Activated CD4-positive, alpha-beta memory T cell treated with anti-CD3 and anti-CD28 coated beads for 36 hours (primary cell): Measurements from ENCODE around the gene ATXN10. TPM values are rescaled to one million over a fixed set of nuclear protein-coding genes. Genes with fewer than 3 reads are reported as not detected.
A peak's percentile ranks its signal among the peaks of the same experiment; 100 is the strongest.
"Not testable (repeated sequence)": the region's sequence is repeated elsewhere in the genome, so short reads cannot be mapped to it uniquely, and the experiment has no call there.

Experiments used
- CTCF ChIA-PET: fragments of 350-600 bp; sonication (Branson Sonifier 250); formaldehyde crosslinking; loops from one replicate; lab custom pipeline; 2021; ENCODE audit warnings: antibody characterized with exemption, inconsistent platforms; lab: Charles Lee
- POLR2A ChIA-PET: fragments of 350-600 bp; sonication (Branson Sonifier 250); formaldehyde crosslinking; loops from one replicate; lab custom pipeline; 2021; ENCODE audit warnings: antibody characterized with exemption; lab: Charles Lee
- DNase-seq: peaks from one replicate; pipeline ENCODE4 v3.0.0-alpha.2; 2020
- H3K27ac Mint-ChIP-seq: one replicate; pipeline ENCODE4 v1.8.0; 2021; ENCODE audit warnings: mixed read lengths
- H3K27me3 Mint-ChIP-seq: one replicate; pipeline ENCODE4 v1.8.0; 2021; ENCODE audit warnings: mixed read lengths
- H3K36me3 Mint-ChIP-seq: one replicate; pipeline ENCODE4 v1.8.0; 2021; ENCODE audit warnings: mixed read lengths
- H3K4me1 Mint-ChIP-seq: one replicate; pipeline ENCODE4 v1.8.0; 2021; ENCODE audit warnings: low read depth, mixed read lengths
- H3K4me3 Mint-ChIP-seq: one replicate; pipeline ENCODE4 v1.8.0; 2021; ENCODE audit warnings: mild to moderate bottlenecking, mixed read lengths
- H3K9me3 Mint-ChIP-seq: one replicate; pipeline ENCODE4 v1.8.0; 2021; ENCODE audit warnings: mixed read lengths
- intact Hi-C: fragments of 100-400 bp; cut with micrococcal nuclease; formaldehyde crosslinking; loops from one replicate; pipeline ENCODE4 v1.15.1; 2023
- total RNA-seq, 2 experiments: library from RNA; stranded (reverse); gene quantifications; one replicate each; pipeline ENCODE4 v1.2.3, GENCODE V29; 2021

Gene ATXN10
- total RNA-seq, 2 experiments from 2014 or later, result 88.6 to 89.9 TPM

DNA sequence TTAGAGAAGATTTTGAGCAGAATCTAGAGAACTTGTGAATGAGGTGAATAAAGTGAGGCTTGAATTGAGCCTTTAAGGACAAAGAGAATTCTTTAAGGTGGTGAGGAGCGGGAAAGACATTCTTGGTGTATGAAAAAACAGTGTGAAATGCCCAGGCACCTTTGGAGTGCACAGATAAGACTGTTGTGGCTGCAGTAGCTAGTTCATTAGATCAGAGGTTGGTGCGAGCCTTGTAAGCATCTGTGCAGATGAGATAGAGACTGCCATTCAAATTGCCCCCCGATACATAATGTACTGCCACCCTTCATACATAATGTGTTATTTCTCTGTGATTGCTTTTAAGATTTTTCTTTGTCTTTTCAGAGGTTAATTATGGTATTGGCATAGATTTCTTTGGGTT is 31.3 kb downstream of the ATXN10 start:
- no peak for DNase-seq
- H3K27me3 Mint-ChIP-seq, result no peaks in the 10 kb centered on the region
- no peaks in the 10 kb centered on the region for H3K9me3 Mint-ChIP-seq
- H3K4me3 Mint-ChIP-seq, result no peak overlapping the region
- H3K36me3 Mint-ChIP-seq, result peaks cover 54% of the 10 kb centered on the region
- ChIA-PET POLR2A (no interaction called here), CTCF (no interaction called here)
- H3K4me1 Mint-ChIP-seq, result peaks cover 10% of the 10 kb centered on the region
- intact Hi-C loops, result no loop called here
- H3K27ac Mint-ChIP-seq, result no peak overlapping the region

DNA sequence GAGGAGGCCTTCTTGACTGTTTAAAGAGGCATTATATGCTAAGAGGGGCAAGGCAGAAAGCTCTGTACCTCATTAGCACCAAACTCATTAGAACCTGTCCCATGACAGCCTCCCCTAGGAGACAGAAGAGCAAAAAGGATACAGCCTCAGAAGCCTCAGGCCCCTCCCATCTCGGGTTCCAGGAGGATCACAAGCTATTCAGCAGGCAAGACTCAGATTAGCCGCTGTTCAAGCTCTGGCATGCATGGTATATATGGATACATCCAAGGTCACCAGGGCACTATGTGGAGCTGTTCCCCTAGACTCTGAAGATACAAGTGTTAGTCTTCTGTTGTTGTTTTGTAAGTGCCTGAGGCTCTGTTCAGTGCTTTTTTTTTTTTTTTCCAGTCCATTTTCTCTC is 32.1 kb downstream of the ATXN10 start:
- no peaks in the 10 kb centered on the region for H3K27me3 Mint-ChIP-seq
- H3K4me1 Mint-ChIP-seq, result peaks cover 12% of the 10 kb centered on the region
- intact Hi-C loops, result no loop called here
- H3K4me3 Mint-ChIP-seq, result no peak overlapping the region
- no peak for DNase-seq
- peaks cover 54% of the 10 kb centered on the region for H3K36me3 Mint-ChIP-seq
- H3K9me3 Mint-ChIP-seq, result no peaks in the 10 kb centered on the region
- H3K27ac Mint-ChIP-seq, result no peak overlapping the region
- ChIA-PET POLR2A (no interaction called here), CTCF (no interaction called here)

DNA sequence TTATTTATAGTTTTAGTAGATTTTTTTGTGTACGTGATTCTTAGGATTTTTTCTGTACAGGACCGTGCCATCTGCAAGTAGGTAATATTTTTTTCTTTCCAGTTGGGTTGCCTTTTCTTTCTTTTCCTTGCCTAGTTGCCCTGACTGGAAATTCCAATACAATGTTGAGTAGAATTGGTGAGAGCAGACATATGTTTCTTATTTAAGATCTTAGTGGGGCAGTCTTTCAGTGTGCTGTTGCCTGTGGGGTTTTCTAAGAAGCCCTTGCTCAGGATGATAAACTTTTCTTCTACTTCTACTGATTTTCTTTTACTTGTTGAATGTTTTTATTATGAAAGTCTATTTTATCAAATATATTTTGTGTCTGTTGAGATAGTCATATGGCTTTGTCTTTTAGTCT is 33.0 kb downstream of the ATXN10 start:
- no peak for DNase-seq
- Mint-ChIP-seq H3K36me3 (peaks cover 58% of the 10 kb centered on the region), H3K27ac (no peak overlapping the region), H3K4me3 (no peak overlapping the region), H3K4me1 (peaks cover 21% of the 10 kb centered on the region), H3K9me3 (no peaks in the 10 kb centered on the region), H3K27me3 (no peaks in the 10 kb centered on the region)
- intact Hi-C loops, result no loop called here
- CTCF ChIA-PET, result no interaction called here
- POLR2A ChIA-PET, result no interaction called here

DNA sequence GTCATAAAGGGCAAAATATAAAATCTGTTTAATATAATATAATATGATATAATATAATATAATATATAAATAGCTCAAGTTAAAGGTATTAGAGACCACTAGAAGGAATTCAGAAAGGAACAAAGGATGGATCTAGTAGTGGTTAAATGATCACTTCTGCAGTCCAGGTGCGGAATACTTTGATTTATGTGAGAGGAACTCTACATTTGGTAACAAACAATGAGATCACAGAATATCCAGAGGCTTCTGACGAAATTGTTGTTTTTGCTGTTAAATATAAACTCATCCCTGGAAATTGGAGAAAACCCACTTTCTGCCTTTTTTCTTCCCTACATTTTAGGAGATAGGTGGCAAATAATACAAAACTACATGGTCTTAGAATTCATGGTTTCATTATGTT is 36.0 kb downstream of the ATXN10 start:
- H3K9me3 Mint-ChIP-seq, result no peaks in the 10 kb centered on the region
- no peak for DNase-seq
- H3K4me3 Mint-ChIP-seq, result no peak overlapping the region
- CTCF ChIA-PET, result no interaction called here
- intact Hi-C loops, result no loop called here
- H3K36me3 Mint-ChIP-seq, result peaks cover 49% of the 10 kb centered on the region
- no peaks in the 10 kb centered on the region for H3K27me3 Mint-ChIP-seq
- no peak overlapping the region for H3K27ac Mint-ChIP-seq
- POLR2A ChIA-PET, result no interaction called here
- H3K4me1 Mint-ChIP-seq, result peaks cover 23% of the 10 kb centered on the region

DNA sequence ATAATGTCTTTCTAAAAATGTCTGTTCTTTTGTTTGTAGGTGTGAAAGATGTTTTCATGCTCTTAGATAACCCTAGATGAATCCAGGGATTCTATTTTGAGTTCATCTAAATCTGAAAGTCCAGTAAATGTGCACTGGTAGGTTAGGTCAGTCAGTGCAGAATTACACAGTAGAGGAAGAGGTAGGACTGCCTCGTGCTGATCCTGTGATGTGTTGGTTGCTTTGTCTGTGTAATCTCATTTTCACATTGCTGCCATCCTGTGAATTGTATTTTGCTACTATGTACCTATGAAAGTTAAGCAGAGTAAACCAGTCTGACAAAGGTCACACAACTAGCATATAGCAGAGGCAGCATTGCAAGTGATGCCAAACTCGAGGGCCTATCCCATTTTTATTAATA is 36.5 kb downstream of the ATXN10 start:
- peaks cover 46% of the 10 kb centered on the region for H3K36me3 Mint-ChIP-seq
- H3K4me1 Mint-ChIP-seq, result peaks cover 23% of the 10 kb centered on the region
- ChIA-PET POLR2A (no interaction called here), CTCF (no interaction called here)
- no peak for DNase-seq
- intact Hi-C loops, result no loop called here
- H3K4me3 Mint-ChIP-seq, result no peak overlapping the region
- H3K9me3 Mint-ChIP-seq, result no peaks in the 10 kb centered on the region
- no peak overlapping the region for H3K27ac Mint-ChIP-seq
- H3K27me3 Mint-ChIP-seq, result no peaks in the 10 kb centered on the region

DNA sequence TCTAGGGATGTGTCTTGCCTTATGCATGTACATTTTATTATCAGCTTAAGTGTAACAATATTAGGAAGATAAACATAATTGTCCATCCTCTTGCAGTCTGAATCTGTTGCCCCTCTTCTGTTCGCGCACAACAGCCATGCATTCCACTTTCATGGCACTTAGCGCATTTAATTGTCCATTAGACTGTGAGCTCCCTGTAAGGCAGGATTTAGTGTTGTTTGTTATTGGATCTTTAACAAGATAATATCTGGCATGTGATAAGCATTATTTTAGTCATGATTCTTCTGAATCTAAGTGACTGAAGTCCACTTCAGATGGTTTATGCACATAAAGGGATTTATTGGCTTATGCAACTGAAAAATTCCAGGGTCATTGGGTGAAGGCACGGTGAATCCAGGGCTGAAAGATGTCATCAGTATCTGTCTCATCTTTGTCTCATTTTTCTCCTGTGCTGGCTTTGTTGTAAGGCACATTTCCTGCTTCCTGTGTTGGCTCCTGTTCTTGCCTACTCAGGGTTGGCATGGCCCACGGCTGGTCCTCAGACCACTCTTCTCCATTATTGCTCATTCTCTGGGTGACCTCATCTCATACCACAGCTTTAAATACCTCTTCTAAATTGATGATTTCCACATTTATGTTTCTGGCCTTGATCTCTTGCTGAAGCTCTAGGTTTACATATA is 37.6 kb downstream of the ATXN10 start:
- no peak overlapping the region for H3K4me3 Mint-ChIP-seq
- intact Hi-C loops, result no loop called here
- H3K4me1 Mint-ChIP-seq, result peaks cover 23% of the 10 kb centered on the region
- POLR2A ChIA-PET, result no interaction called here
- H3K27ac Mint-ChIP-seq, result peak overlapping the region; percentile 56
- H3K27me3 Mint-ChIP-seq, result no peaks in the 10 kb centered on the region
- no peaks in the 10 kb centered on the region for H3K9me3 Mint-ChIP-seq
- H3K36me3 Mint-ChIP-seq, result peaks cover 36% of the 10 kb centered on the region
- peak; percentile 18 for DNase-seq
- CTCF ChIA-PET, result no interaction called here

DNA sequence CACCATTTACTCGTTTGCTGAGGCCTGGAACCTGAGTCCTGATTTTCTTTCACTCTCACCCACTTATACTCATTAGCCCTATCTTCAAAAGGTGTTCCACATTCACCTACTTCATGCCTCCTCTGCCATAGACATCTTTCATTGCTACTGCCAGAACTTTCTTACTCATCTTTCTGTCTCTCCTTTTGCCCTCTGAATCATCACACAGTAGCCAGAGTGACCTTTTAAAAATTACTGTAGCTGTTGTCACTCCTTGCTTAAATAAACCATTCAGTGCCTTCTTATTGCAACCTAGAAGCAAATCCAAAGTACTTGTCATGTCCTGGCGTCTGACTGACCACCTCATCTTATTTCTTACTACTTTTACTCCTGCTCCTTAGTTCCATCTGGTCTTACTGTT is 38.2 kb downstream of the ATXN10 start:
- ChIA-PET POLR2A (no interaction called here), CTCF (no interaction called here)
- H3K4me3 Mint-ChIP-seq, result no peak overlapping the region
- H3K9me3 Mint-ChIP-seq, result no peaks in the 10 kb centered on the region
- no peak for DNase-seq
- H3K4me1 Mint-ChIP-seq, result peaks cover 23% of the 10 kb centered on the region
- peak overlapping the region; percentile 56 for H3K27ac Mint-ChIP-seq
- intact Hi-C loops, result no loop called here
- no peaks in the 10 kb centered on the region for H3K27me3 Mint-ChIP-seq
- peaks cover 31% of the 10 kb centered on the region for H3K36me3 Mint-ChIP-seq

DNA sequence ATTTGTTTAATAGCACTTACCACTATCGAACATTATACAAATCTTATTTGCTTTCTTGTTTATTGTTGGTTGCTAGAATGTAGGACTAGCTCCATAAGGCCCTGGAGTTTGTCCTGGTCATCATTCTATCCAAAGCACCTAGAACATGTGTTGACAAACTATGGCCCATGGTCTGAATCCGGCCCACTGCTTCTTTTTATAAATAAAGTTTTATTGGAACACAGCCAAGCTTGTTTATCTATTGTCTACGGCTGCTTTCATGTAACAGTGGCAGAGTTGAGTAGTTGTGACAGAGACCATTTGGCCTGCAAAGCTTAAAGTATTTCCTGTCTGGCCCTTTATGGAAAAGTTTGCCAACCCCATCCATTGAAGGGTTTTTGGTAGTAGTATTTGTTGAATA is 38.8 kb downstream of the ATXN10 start:
- peaks cover 31% of the 10 kb centered on the region for H3K36me3 Mint-ChIP-seq
- no peak for DNase-seq
- ChIA-PET CTCF (no interaction called here), POLR2A (no interaction called here)
- peaks cover 23% of the 10 kb centered on the region for H3K4me1 Mint-ChIP-seq
- intact Hi-C loops, result no loop called here
- H3K4me3 Mint-ChIP-seq, result no peak overlapping the region
- H3K27me3 Mint-ChIP-seq, result no peaks in the 10 kb centered on the region
- no peaks in the 10 kb centered on the region for H3K9me3 Mint-ChIP-seq
- no peak overlapping the region for H3K27ac Mint-ChIP-seq

DNA sequence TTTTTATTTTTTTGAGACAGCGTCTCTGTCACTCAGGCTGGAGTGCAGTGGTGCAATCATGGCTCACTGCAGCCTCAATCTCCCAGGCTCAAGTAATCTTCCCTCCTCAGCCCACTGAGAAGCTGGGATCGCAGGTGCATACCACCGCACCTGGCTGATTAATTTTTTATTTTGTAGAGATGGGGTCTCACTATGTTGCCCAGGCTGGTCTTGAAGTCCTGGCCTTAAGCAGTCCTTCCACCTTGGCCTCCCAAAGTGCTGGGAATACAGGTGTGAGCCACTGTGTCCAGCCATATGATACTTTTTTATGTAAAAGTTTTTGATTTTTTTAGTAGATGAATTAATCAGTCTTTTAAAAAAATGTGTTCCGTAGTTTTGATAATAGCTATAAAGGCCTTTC is 42.8 kb downstream of the ATXN10 start:
- H3K4me1 Mint-ChIP-seq, intact Hi-C loops, H3K27me3 Mint-ChIP-seq, H3K4me3 Mint-ChIP-seq, CTCF ChIA-PET, DNase-seq, H3K27ac Mint-ChIP-seq, H3K9me3 Mint-ChIP-seq, POLR2A ChIA-PET: not testable (repeated sequence)
- H3K36me3 Mint-ChIP-seq, result peaks cover 20% of the 10 kb centered on the region

DNA sequence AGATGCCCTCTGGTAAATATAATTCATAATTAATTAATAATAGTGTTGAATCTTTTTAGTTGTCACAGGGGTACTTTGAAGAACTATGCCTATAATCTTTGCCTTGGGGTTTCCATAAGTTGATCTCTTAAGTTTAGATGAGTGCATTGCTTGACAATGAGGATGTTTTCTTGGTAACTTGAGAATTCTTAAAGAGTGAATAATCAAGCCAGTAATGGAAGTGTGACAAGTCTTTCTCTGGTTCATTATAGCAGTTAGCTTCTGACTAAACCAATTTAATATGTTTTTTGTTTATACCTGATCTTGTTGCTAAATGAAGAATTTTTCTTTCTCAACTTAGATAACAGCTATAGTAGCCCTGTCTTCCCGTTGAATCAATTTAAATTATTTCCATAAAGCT is 46.2 kb downstream of the ATXN10 start:
- H3K27ac Mint-ChIP-seq, result no peak overlapping the region
- no peaks in the 10 kb centered on the region for H3K27me3 Mint-ChIP-seq
- no peaks in the 10 kb centered on the region for H3K9me3 Mint-ChIP-seq
- no peak overlapping the region for H3K4me3 Mint-ChIP-seq
- no peak for DNase-seq
- peaks cover 37% of the 10 kb centered on the region for H3K36me3 Mint-ChIP-seq
- ChIA-PET POLR2A (no interaction called here), CTCF (no interaction called here)
- intact Hi-C loops, result no loop called here
- peaks cover 5% of the 10 kb centered on the region for H3K4me1 Mint-ChIP-seq

DNA sequence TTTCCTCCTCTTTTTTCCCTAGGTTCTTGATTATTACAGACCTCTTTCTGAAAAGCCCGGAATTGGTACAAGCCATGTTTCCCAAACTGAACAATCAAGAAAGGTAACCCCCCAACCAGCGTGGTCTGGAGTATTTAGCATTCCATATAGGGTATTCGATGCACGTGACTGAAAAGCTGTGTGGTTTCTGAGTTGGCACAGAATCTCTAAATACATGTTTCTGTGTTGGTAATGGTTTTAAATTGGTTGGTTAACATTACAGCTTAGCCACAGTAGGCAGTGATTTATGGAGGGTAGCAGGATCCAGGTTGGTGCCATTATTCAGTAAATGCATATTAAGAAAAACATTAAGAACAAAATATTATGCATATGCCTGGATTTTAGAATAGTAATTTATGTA is 46.8 kb downstream of the ATXN10 start:
- Mint-ChIP-seq H3K27me3 (no peaks in the 10 kb centered on the region), H3K4me3 (no peak overlapping the region), H3K4me1 (peaks cover 5% of the 10 kb centered on the region), H3K9me3 (no peaks in the 10 kb centered on the region), H3K36me3 (peaks cover 37% of the 10 kb centered on the region), H3K27ac (no peak overlapping the region)
- intact Hi-C loops, result no loop called here
- ChIA-PET POLR2A (no interaction called here), CTCF (no interaction called here)
- DNase-seq, result no peak

DNA sequence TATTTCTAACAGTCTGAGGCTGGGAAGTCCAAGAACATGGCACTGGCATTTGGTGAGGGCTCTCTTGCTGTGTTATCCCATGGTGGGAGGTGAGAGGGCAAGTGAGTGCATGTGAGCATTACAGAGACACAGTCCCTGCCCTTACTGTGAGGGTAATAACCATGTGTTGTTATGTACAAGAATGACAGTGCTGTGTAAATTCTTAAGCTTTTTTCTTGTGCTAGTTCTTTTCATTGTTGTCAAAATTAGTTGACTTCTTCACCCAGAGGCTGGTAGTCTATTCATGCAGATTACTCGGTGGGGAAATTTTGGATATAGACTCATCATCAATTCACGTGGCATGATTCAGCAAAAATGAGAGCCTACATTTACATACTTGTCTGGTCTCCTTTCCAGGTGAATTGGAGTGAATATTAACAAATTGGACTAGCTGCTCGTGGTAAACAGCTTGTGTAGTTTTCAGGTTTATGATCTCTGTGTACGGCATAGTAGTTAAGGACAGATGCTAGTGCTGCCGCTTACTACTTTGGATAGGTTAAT is 49.3 kb downstream of the ATXN10 start:
- Mint-ChIP-seq H3K36me3 (peaks cover 35% of the 10 kb centered on the region), H3K4me3 (no peak overlapping the region), H3K9me3 (no peaks in the 10 kb centered on the region), H3K27ac (no peak overlapping the region), H3K27me3 (no peaks in the 10 kb centered on the region), H3K4me1 (peaks cover 25% of the 10 kb centered on the region)
- DNase-seq, result no peak
- ChIA-PET POLR2A (no interaction called here), CTCF (no interaction called here)
- intact Hi-C loops, result no loop called here

DNA sequence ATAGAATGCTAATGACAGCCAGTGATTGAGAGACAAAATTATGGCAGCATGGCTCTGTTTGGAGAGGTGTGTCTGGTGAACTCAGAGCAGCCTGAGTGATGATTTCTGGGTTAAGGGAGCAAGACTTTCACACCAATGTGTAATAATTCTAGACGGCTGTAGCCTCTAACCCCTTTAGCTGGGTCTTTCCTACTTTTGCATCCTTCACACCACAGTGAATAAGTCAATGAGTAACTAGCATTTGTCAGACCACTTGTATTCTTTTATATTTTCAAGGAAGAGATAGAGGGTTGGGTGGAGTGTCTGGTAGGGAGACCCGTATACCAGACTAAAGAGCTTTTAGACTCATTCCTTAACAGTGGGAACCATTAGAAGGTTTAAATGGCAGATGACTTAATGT is 50.4 kb downstream of the ATXN10 start:
- Mint-ChIP-seq H3K27me3 (no peaks in the 10 kb centered on the region), H3K27ac (no peak overlapping the region), H3K9me3 (no peaks in the 10 kb centered on the region), H3K4me3 (no peak overlapping the region), H3K36me3 (peaks cover 37% of the 10 kb centered on the region), H3K4me1 (peaks cover 35% of the 10 kb centered on the region)
- ChIA-PET CTCF (no interaction called here), POLR2A (no interaction called here)
- DNase-seq, result no peak
- intact Hi-C loops, result no loop called here
